ENCODE data around the gene S100A7A. TPM values are rescaled to one million over a fixed set of nuclear protein-coding genes. Genes with fewer than 3 reads are reported as not detected.

The S100A7A gene
- under 0.01 TPM in 1 of 2 replicates, not detected in the other for total RNA-seq

GRCh38 chr1:153415850-153416570 lies at the start of gene S100A7A:
S100A7A (plus strand) TSS chr1:153416520; CDS start chr1:153418083, 1,563 bp downstream.

DNA sequence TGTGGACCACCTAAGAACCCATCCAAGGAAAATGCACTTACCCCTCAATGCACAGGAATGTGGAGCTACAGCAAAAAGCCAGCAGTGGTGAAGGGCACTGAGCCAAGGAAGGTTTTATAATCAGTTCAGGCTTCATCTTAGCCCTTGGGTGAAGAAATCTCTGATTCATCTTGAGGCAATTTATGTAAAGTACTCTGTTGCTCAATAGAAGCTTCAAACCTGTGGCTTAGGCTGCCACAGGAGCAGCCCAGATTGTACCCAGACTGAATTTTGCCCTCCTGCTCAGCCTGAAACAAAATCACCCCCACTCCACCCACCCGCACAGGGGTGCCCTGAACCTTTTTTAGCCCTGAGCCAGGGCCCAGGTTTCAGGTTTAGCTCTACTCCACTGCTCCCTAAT lies 40.8 kb upstream of the S100A7A start, which contains the start of gene S100A12:
S100A12 (minus strand) TSS at position 111 of the 400 bp plus-strand sequence. CDS start 1,029 bp downstream, outside the sequence.

GRCh38 chr1:153390938-153391710 lies 25.2 kb upstream of the S100A7A start, which contains the start of gene S100A8:
S100A8 (minus strand) TSS chr1:153391073; CDS start chr1:153390535, 538 bp downstream.

DNA sequence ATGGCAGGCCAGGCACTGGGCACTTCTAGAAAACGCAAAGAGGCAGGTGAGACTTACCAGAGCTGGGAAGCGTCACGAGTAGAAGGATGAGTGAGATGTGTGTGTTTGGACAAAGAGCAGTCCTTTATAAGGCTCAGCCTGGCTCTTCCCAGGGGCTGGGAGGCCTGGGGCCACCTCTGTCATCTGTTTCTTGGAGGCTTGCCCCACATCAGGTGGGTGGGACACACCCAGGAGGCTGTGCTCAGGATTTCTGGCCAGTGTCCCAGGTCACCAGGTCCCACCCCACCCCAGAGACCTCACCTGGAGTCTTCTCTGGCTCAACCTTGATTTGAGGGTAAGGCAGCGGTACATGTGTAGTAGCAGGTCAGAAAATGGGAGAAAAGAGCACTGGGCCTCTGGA lies 44.2 kb downstream of the S100A7A start, which contains the start of gene S100A7:
S100A7 (minus strand) TSS at position 101 of the 400 bp plus-strand sequence. CDS start 1,638 bp downstream, outside the sequence.

Other genes starting within 250 kb of the S100A7A start
- not detected in 2 replicates for gene LELP1, start 213.1 kb upstream of the S100A7A start, total RNA-seq
- gene PRR9, start 198.9 kb upstream of the S100A7A start, total RNA-seq = 2.1 TPM in 1 of 2 replicates, not detected in the other
- gene LORICRIN, start 156.8 kb upstream of the S100A7A start, total RNA-seq = not detected in 2 replicates
- gene PGLYRP3, start 103.6 kb upstream of the S100A7A start, total RNA-seq = 2.4 and 4.7 TPM in 2 replicates
- gene PGLYRP4, start 67.7 kb upstream of the S100A7A start, total RNA-seq = 4.0 and 7.9 TPM in 2 replicates
- 1,477 and 2,600 TPM in 2 replicates for gene S100A9, start 58.7 kb upstream of the S100A7A start, total RNA-seq
- gene S100A12, start 40.9 kb upstream of the S100A7A start, total RNA-seq = 1.5 and 3.4 TPM in 2 replicates
- 238 and 331 TPM in 2 replicates for gene S100A8, start 25.4 kb upstream of the S100A7A start, total RNA-seq
- 0.64 and 2.1 TPM in 2 replicates for gene S100A7, start 44.1 kb downstream of the S100A7A start, total RNA-seq
- 257 and 1,880 TPM in 2 replicates for gene S100A6, start 119.5 kb downstream of the S100A7A start, total RNA-seq
- gene S100A5, start 124.4 kb downstream of the S100A7A start, total RNA-seq = not detected in 2 replicates
- 5.5 TPM in 2 replicates for gene S100A4, start 129.3 kb downstream of the S100A7A start, total RNA-seq
- gene S100A3, start 132.7 kb downstream of the S100A7A start, total RNA-seq = 2.1 and 2.3 TPM in 2 replicates
- gene S100A2, start 149.3 kb downstream of the S100A7A start, total RNA-seq = 666 and 777 TPM in 2 replicates
- 568 and 750 TPM in 2 replicates for gene S100A16, start 196.6 kb downstream of the S100A7A start, total RNA-seq
- gene S100A14, start 199.8 kb downstream of the S100A7A start, total RNA-seq = 394 and 881 TPM in 2 replicates
- 16.8 and 44.1 TPM in 2 replicates for gene S100A13, start 211.0 kb downstream of the S100A7A start, total RNA-seq
- gene S100A1, start 211.9 kb downstream of the S100A7A start, total RNA-seq = not detected in 2 replicates
- gene CHTOP, start 217.5 kb downstream of the S100A7A start, total RNA-seq = 56.5 and 61.9 TPM in 2 replicates
- 42.1 and 66.6 TPM in 2 replicates for gene SNAPIN, start 242.2 kb downstream of the S100A7A start, total RNA-seq

Data from nasal cavity respiratory epithelium epithelial cell of viscerocranial mucosa (primary cell).